HL-60/S4 treated with retinoic acid at 250 ng/mL for 4 days and 3 days (cell line): ENCODE measurements around the gene KBTBD3.
"Not testable (repeated sequence)": the region's sequence is repeated elsewhere in the genome, so short reads cannot be mapped to it uniquely, and the experiment has no call there.

ENCODE experiments used
- in situ Hi-C: fragments of 300-500 bp; cut with MboI; formaldehyde crosslinking; loops from 2 replicates; pipeline ENCODE4 v1.7.0; 2022; ENCODE audit warnings: low sequenced_read_pairs

Gene KBTBD3

DNA sequence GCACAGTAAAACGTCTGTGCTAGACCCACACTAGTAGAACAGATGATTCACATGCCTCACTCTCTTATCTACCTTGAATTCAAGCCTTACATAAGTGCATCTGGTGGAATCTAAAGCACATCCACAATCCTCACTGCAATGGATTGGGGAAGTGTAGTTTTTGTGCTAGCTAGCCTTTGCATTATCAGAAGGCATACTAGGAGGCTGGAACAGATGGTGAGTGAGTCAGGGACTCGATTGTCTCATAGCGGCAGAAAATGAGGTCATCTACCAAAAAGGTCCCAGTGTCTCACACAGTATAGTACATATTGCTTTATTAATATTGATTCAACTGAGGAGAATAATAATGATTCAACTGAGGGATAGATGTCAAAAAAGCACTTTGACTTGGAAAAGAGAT, 64.4 kb downstream of the KBTBD3 start:
- in situ Hi-C loops: no loop called here

DNA sequence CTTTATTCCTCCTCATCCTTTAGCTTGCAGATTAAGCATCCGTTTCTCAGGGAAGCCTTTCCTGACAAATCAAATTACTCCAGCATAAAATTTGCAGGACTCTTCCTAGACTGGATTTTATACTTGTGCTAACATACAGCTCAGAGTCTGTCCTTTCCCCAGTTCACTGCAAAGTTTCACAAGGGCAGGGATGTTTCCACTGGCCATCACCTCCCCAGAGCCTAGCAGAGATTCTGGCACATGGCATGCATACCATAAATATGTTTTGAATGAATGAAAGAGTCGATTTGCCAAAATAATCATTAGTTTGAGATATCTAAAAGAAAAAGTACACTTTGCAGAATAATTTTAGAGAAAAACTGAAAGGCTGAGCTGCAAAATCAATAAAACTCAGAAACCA, 65.7 kb downstream of the KBTBD3 start:
- in situ Hi-C loops: no loop called here

DNA sequence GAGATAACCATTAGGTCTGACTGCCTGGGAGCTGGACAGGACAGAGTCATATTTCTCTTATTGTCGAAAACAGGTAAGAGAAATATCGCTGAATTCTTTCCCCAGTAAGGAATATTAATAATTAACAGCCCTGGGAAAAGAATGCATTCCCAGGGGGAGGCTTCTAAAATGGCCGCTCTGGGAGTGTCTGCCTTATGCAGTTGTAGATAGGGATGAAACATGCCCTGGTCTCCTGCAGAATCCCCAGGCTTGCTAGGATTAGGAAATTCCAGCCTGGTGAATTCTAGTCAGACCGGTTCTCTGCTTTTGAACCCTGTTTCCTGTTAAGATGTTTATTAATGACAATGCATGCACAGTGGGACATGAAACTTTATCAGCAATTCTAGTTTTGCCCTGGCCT, 74.1 kb downstream of the KBTBD3 start:
- in situ Hi-C loops: not testable (repeated sequence)

DNA sequence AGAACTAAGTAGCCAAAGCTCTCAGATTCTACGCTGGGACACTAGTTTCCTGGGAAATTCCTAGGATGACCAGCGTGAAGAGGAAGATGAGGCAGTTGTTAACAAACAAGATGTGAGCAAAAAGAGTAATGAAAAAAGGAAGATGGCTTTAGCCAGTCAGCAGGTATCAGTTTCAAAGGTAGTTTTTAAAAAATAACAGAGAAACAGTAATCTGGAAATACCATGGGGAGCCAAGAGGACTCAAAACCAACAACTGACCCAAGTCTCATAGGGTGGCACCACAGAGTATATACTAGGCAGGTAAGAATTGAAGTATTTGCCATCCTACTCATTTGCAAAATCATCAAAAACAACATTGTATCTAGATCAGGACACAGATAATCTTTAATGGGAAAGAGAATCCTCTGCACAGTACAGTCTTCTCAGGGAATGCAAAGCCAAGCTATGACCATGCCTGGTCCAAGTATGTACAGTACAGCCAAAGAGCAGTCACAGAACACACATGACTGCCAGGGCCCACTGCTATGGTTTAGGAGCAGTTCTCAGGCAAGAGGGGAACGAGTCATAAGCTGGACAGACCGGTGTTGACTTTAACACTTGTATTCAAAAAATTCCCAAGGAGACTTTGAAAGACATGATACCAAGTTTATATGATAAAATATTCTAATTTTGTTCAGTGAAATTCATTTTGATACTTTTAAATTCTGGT, 75.7 kb downstream of the KBTBD3 start:
- in situ Hi-C loops: no loop called here
